Measurements from ENCODE around the gene TMIE.

TMIE gene

DNA sequence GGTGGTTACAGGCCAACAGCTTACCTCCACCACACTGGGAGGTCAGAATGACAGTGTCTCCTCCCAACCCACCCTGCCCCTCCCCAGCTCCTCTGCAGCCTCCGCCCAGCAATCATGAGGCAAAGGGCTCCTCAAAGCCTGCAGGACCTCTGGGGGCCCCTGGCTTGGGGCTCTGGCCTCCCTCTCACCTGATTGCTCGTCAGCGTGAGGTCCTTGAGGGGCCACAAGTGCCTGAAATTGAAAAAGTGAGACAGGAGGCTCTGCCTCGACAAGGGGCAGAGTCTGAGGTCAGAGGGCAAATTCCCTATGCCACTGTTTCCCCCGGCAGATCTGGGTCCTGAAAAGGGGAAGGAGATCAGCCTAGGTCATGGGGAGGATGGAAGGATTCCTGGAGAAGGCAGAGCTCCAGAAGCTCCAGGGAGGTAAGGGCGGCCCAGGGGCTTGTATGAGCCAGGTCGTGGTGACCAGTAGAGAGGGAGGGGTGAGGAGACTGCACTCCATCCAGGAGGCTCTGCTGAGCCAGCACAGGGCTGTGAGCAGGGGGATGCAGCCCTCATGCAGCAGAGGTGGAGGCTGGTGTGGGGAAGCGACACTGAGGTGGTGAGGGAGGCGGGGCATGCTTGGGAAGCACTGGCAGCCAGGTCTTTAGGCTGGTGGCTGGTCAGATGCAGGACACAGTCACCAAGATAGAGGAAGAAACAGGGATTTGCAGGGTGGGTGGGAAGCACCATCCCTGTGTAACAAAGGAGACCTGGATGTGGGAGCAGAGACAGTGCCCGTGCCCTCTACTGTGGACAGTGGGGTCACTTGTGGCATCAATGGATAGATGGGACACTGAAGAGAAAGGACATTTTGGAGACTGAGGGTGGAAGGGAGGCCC is 27.8 kb upstream of the TMIE start:
- H3K27me3 ChIP-seq (ENCODE audit: low read depth), result no peaks in the 10 kb centered on the region

DNA sequence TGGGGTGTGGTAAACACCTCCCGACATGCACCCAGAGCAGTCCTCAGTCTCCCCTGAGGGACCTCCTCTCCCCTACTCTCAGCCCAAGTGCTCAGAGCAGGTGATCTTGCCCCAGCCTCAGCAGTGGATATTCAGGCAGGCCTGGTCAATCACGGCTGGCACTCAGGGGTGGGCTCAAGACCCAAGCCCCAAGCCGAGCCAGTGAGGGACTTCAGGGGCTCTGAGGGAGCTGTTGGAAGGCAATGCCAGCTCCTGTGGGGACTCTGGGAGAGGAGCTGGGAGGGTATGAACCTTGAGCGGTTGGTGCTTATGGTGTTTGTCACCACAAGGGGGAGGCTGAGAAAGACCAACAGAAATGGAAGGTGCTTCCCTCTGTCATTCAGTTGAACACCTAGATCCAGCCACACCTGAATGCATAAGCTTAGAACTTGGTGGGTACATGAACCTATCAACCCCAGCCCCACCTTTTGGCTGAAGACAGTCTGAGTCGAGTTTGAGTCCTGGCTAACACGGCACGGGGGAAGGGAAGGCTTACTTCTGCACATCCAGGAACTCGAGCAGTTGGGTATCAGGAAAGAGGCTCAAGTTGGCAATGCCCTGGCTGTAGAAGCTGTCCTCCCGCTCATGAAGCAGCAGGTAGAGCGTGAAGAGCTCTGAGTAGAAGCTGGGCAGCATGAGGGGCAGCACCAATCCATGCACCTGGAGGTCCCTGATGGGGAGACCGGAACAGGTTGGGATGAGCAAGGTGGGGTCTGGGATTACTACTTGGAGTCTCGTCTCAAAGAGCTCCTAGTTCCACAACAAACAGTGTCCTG is 27.0 kb upstream of the TMIE start:
- no peak overlapping the region for H3K4me3 ChIP-seq
- in situ Hi-C loops (cut with MboI; ENCODE audit: low sequenced_read_pairs), result no loop called here
- H3K4me1 ChIP-seq, result no peaks in the 10 kb centered on the region
- no peaks in the 10 kb centered on the region for H3K36me3 ChIP-seq (replicated peaks)
- no peak for DNase-seq (ENCODE audit: low spot score in 2 of 2)
- H3K27me3 ChIP-seq (ENCODE audit: low read depth), result no peaks in the 10 kb centered on the region
- H3K9me3 ChIP-seq, result no peaks in the 10 kb centered on the region

More for the DNA sequence above, 27.8 kb upstream of the TMIE start:
- no peaks in the 10 kb centered on the region for H3K36me3 ChIP-seq (replicated peaks)
- H3K9me3 ChIP-seq, result no peaks in the 10 kb centered on the region
- no peak for DNase-seq (ENCODE audit: low spot score in 2 of 2)
- H3K4me3 ChIP-seq, result no peak overlapping the region
- in situ Hi-C loops (cut with MboI; ENCODE audit: low sequenced_read_pairs), result no loop called here
- H3K4me1 ChIP-seq, result no peaks in the 10 kb centered on the region

- in situ Hi-C loops (cut with MboI; ENCODE audit: low sequenced_read_pairs), result no loop called here
- no peaks in the 10 kb centered on the region for H3K4me1 ChIP-seq
- DNase-seq (ENCODE audit: low spot score in 2 of 2), result no peak
- H3K36me3 ChIP-seq (replicated peaks), result no peaks in the 10 kb centered on the region
- no peaks in the 10 kb centered on the region for H3K27me3 ChIP-seq (ENCODE audit: low read depth)
- H3K9me3 ChIP-seq, result no peaks in the 10 kb centered on the region
- H3K4me3 ChIP-seq, result no peak overlapping the region
Observed at GRCh38 chr3:46675426-46675825, 25.8 kb upstream of the TMIE start.

- no peaks in the 10 kb centered on the region for H3K36me3 ChIP-seq (replicated peaks)
- no peaks in the 10 kb centered on the region for H3K27me3 ChIP-seq (ENCODE audit: low read depth)
- in situ Hi-C loops (cut with MboI; ENCODE audit: low sequenced_read_pairs), result no loop called here
- H3K4me1 ChIP-seq, result no peaks in the 10 kb centered on the region
- no peaks in the 10 kb centered on the region for H3K9me3 ChIP-seq
- no peak for DNase-seq (ENCODE audit: low spot score in 2 of 2)
- no peak overlapping the region for H3K4me3 ChIP-seq
Observed at GRCh38 chr3:46675843-46676567, 25.2 kb upstream of the TMIE start.

DNA sequence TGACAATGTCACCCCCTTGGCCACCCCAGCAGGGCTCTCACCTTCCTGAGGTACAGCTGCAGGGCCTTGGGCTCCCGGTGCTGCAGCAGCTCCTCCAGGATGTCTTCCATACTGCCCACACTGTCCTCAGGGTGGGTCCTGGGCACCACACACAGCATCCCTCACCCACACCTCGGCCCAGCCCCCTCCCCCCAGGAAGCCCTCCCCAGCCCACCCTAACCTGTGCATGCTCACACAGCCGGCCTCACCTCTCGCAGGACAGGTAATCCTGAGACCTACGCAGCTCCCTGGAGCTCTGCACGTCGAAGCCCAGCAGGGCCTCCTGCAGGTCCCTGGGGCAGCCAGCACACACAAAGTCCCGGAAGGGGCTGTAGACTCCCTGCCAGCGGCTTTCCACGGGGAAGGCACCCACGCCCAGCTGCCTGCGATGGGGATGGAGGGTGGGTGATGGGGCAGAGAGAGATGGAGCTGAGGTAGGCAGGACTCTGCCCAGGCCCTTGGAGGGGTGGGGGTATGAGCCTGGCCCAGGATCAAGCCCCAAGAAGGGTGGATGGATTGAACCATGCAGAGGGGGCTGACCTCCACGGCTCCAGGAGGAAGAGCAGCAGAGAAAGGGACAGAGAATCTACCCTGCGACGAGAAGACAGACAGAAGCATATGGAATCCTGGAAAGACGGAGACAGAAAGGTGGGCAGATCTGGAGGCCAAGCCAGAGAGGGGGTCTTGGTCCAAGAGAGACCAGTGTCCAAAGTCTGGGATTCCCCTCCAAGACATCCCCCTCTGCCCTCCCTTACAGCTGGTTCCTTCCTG is 24.4 kb upstream of the TMIE start:
- Histone ChIP-seq H3K4me1 (no peaks in the 10 kb centered on the region), H3K4me3 (no peak overlapping the region), H3K9me3 (no peaks in the 10 kb centered on the region), H3K36me3 (replicated peaks) (no peaks in the 10 kb centered on the region), H3K27me3 (ENCODE audit: low read depth) (no peaks in the 10 kb centered on the region)
- in situ Hi-C loops (cut with MboI; ENCODE audit: low sequenced_read_pairs), result no loop called here
- no peak for DNase-seq (ENCODE audit: low spot score in 2 of 2)

DNA sequence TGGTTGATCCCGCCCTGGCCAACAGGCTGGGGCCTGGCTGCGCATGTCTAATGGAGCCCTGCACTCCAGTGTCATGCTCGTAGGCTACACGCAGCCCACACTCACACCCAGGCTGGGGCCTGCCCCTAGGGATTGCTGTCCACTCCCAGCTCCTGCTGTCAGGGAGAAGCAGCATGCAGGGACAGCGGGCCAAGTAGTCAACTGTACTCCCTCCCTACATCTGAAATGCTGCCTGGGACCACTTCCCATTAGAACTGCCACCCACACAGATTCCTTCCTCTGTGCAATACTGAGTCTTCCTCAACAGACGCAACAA is 23.8 kb upstream of the TMIE start:
- Histone ChIP-seq H3K9me3 (no peaks in the 10 kb centered on the region), H3K4me1 (no peaks in the 10 kb centered on the region), H3K27me3 (ENCODE audit: low read depth) (no peaks in the 10 kb centered on the region), H3K4me3 (no peak overlapping the region), H3K36me3 (replicated peaks) (no peaks in the 10 kb centered on the region)
- in situ Hi-C loops (cut with MboI; ENCODE audit: low sequenced_read_pairs), result no loop called here
- DNase-seq (ENCODE audit: low spot score in 2 of 2), result no peak

DNA sequence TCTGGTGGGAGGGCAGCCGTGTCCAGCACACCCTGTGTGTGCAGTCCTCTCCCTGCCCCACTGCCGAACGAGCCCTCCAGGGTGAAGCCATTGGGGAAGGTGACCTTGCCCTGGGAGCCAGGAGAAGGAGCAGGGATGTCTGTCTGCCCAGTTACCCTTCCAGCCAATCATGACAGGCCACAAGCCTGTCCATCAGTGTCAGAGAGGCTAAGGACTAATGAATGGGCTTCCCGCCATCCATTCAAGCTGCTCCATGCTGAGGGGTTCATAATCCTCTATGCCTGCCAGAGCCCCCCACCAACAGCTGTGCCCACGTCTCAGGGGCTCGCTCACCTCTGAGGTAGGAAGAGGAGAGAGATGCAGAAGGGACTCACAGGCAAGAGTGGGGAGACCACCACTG is 22.9 kb upstream of the TMIE start:
- DNase-seq (ENCODE audit: low spot score in 2 of 2), result no peak
- H3K9me3 ChIP-seq, result no peaks in the 10 kb centered on the region
- in situ Hi-C loops (cut with MboI; ENCODE audit: low sequenced_read_pairs), result no loop called here
- no peaks in the 10 kb centered on the region for H3K27me3 ChIP-seq (ENCODE audit: low read depth)
- no peaks in the 10 kb centered on the region for H3K4me1 ChIP-seq
- no peak overlapping the region for H3K4me3 ChIP-seq
- no peaks in the 10 kb centered on the region for H3K36me3 ChIP-seq (replicated peaks)

DNA sequence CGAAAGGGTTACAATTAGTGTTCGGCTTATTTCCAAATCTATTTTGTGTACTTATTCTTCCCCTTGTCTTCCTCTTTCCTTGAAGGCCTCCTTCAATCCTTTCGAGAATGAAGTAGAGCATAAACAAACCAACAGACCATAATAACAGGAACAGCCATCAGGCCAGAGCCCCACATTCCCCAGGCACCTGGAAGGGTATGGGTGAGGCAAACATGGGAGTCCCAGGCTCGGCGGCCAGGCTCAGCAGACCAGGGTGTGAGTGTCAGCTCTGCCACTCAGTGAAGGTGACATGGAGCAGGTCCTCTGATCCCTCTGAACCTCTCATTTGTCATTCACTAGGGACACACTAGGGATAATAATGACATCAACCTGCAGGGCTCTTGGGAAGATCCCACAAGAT is 21.5 kb upstream of the TMIE start:
- Histone ChIP-seq H3K4me1 (no peaks in the 10 kb centered on the region), H3K27me3 (ENCODE audit: low read depth) (no peaks in the 10 kb centered on the region), H3K9me3 (no peaks in the 10 kb centered on the region), H3K4me3 (no peak overlapping the region), H3K36me3 (replicated peaks) (no peaks in the 10 kb centered on the region)
- DNase-seq (ENCODE audit: low spot score in 2 of 2), result no peak
- in situ Hi-C loops (cut with MboI; ENCODE audit: low sequenced_read_pairs), result no loop called here

DNA sequence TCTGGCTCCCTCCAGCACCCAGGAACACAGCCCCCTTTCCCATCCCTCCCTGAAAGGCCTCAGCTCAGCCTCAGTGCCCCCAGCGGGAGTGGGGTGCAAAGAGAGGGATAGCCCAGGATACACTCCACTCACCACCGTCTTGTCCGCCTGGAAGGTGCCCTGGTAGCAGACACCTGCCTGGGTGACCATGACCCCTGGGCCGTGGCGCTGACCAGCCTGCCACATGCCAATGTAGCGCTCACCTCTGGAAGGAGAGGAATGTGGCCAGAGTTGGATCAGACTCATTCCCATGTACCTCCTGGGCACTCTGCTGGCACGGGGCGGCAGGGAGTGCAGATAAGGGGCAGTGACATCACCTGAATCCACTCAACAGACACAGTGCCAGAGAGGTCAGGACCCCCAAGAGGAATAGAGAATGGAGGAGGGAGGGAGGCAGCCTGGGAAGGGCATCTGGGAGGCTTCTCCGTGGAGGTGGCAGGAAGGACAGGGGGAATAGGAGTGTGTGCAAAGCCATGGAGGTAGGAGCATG is 20.8 kb upstream of the TMIE start:
- Histone ChIP-seq H3K36me3 (replicated peaks) (no peaks in the 10 kb centered on the region), H3K9me3 (no peaks in the 10 kb centered on the region), H3K4me1 (no peaks in the 10 kb centered on the region), H3K4me3 (no peak overlapping the region), H3K27me3 (ENCODE audit: low read depth) (no peaks in the 10 kb centered on the region)
- in situ Hi-C loops (cut with MboI; ENCODE audit: low sequenced_read_pairs), result no loop called here
- DNase-seq (ENCODE audit: low spot score in 2 of 2), result no peak

DNA sequence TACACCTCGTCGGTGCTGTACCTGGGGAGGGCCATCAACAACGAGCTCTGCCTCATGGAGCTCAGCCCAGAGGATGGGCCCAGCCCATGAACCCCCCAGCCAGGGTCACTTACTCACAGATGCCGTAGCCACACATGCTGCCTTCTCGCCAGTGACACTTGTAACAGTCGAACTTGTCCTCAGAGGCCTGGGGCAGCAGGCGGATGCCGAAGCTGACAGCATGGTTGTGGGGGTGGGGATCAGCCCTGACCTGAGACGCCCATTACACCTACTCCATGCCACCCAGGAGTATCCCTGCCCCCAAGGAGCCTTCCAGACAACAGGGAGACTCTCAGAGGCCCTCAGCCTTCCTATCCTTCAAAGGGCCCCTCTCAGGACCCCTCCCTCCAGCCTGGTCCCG is 19.8 kb upstream of the TMIE start:
- H3K36me3 ChIP-seq (replicated peaks), result no peaks in the 10 kb centered on the region
- no peak for DNase-seq (ENCODE audit: low spot score in 2 of 2)
- no peak overlapping the region for H3K4me3 ChIP-seq
- in situ Hi-C loops (cut with MboI; ENCODE audit: low sequenced_read_pairs), result no loop called here
- no peaks in the 10 kb centered on the region for H3K4me1 ChIP-seq
- H3K27me3 ChIP-seq (ENCODE audit: low read depth), result no peaks in the 10 kb centered on the region
- no peaks in the 10 kb centered on the region for H3K9me3 ChIP-seq

DNA sequence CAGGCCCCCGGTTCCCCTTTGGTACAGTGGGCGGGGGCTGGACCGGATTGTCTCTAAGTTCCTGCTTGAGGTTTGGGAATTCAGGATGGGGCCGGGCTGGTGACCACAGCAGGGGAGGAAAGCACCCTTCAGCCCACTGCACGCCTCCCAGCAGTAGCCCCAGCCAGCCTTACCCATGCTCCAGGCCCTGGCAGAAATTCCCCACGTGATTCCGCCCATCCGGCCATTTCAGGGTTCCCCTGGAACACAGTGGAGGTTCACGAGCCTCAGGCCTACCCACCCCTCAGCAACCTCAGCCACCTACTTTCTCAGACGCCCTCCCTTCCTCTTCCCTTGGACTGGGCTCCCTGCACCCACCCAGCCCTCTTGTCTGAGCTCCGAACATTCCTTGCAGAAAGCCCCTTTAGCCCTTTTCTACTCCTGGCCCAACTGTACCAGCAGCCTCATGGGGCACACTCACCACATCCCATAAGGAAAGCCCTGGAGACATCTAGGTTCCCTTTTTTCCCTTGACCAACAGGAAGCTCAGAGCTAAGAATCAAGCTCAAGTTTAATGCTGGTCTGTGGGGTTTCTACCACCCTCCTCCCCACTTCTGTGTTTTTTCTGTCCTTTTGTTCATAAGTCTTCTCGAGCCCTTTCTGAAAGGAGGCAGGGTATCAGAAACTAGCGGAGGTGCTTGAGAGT is 19.2 kb upstream of the TMIE start:
- no peaks in the 10 kb centered on the region for H3K27me3 ChIP-seq (ENCODE audit: low read depth)
- no peaks in the 10 kb centered on the region for H3K36me3 ChIP-seq (replicated peaks)
- H3K4me1 ChIP-seq, result no peaks in the 10 kb centered on the region
- no peak overlapping the region for H3K4me3 ChIP-seq
- in situ Hi-C loops (cut with MboI; ENCODE audit: low sequenced_read_pairs), result no loop called here
- H3K9me3 ChIP-seq, result no peaks in the 10 kb centered on the region
- no peak for DNase-seq (ENCODE audit: low spot score in 2 of 2)

DNA sequence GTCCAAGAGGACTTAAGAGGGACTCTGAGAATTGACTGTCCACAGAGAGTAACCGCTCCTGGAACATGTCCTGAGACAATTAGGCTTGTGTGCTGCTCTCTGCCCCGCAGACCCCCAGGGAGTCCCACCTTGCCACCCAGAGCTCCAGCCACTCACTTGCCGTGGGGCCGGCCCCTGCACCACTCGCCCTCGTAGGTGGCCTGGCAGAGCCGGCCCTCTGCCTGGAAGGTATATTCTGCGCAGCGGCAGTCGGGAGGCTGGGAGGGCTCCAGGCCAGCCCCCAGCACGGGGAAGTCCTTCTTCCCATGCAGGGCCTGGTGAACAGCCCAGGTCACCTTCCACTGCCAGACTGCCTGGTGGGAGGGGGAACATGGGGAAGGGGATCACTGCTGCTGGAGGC is 18.2 kb upstream of the TMIE start:
- Histone ChIP-seq H3K27me3 (ENCODE audit: low read depth) (no peaks in the 10 kb centered on the region), H3K4me1 (no peaks in the 10 kb centered on the region), H3K36me3 (replicated peaks) (no peaks in the 10 kb centered on the region), H3K4me3 (no peak overlapping the region), H3K9me3 (no peaks in the 10 kb centered on the region)
- in situ Hi-C loops (cut with MboI; ENCODE audit: low sequenced_read_pairs), result no loop called here
- no peak for DNase-seq (ENCODE audit: low spot score in 2 of 2)

DNA sequence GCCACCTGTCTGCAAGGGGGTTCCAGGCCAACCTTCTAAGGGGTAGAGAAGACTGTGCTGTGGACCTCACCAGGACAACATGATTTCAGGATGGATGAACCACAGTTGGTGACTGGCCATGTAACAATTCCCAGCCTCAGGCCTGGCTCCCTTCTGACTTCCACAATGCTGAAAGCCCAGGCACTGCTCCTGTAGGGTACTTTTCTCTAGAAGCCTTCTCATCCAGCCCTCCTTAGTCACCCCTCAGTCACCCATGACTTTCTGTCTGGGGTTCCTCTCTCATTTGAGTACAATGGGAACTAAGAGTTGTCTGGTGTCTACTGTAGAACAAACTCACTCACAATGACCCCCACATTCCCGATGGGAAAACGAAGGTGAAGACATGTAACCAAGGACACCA is 16.3 kb upstream of the TMIE start:
- no peaks in the 10 kb centered on the region for H3K36me3 ChIP-seq (replicated peaks)
- in situ Hi-C loops (cut with MboI; ENCODE audit: low sequenced_read_pairs), result no loop called here

More for the DNA sequence above, 16.3 kb upstream of the TMIE start:
- Histone ChIP-seq H3K27me3 (ENCODE audit: low read depth) (no peaks in the 10 kb centered on the region), H3K4me1 (no peaks in the 10 kb centered on the region), H3K4me3 (no peak overlapping the region), H3K9me3 (no peaks in the 10 kb centered on the region)
- no peak for DNase-seq (ENCODE audit: low spot score in 2 of 2)

Measured in HAP-1 (cell line).